Effector memory CD4-positive, alpha-beta T cell (primary cell): Measurements from ENCODE around the gene PSD2.

Source experiments
- DNase-seq, 3 donors: peaks; one replicate each; pipeline ENCODE4 v3.0.0-alpha.2; 2020
- H3K27ac ChIP-seq: 2 replicates; pipeline ENCODE4 v1.7.0; 2013; ENCODE audit warnings: mild to moderate bottlenecking, low read length, moderate library complexity; ENCODE audit not compliant: insufficient read depth, poor library complexity, severe bottlenecking
- H3K27me3 ChIP-seq: replicated peaks from 2 replicates; pipeline ENCODE4 v1.7.0; 2013; ENCODE audit warnings: mild to moderate bottlenecking, low read length; ENCODE audit not compliant: insufficient read depth, control insufficient read depth, poor library complexity, severe bottlenecking
- H3K36me3 ChIP-seq: 2 replicates; pipeline ENCODE4 v1.7.0; 2013; ENCODE audit warnings: mild to moderate bottlenecking, low read length, moderate library complexity; ENCODE audit not compliant: control insufficient read depth, insufficient read depth
- H3K4me1 ChIP-seq: 2 replicates; pipeline ENCODE4 v1.7.0; 2013; ENCODE audit warnings: low read length, mild to moderate bottlenecking; ENCODE audit not compliant: control insufficient read depth, insufficient read depth, poor library complexity, severe bottlenecking
- H3K4me3 ChIP-seq: 2 replicates; pipeline ENCODE4 v1.7.0; 2013; ENCODE audit warnings: low read length, low read depth, mild to moderate bottlenecking; ENCODE audit not compliant: insufficient read depth, poor library complexity, severe bottlenecking
- H3K9me3 ChIP-seq: 2 replicates; pipeline ENCODE4 v1.7.0; 2013; ENCODE audit warnings: mild to moderate bottlenecking, low read length, moderate library complexity; ENCODE audit not compliant: control insufficient read depth

The PSD2 gene

DNA sequence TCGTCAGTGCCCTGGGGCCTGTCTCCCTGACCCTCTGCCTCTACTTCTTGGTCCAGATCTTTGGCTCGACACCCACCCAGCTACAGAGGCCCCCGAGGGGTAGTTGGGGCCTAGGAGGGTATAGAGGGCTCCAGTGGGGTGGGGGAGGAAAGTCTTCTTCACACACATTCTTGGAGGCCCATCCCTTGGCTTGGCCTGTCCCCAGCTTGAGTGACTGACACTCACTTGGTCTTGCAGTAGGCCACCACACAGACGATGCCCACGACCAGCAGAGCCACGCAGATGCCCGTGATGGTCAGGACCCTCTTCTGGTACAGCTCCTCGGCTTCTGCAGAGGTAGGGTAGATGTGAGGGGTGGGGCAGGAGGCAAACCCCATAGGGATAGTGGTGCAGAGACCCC, 59.8 kb downstream of the PSD2 start:
- Histone ChIP-seq H3K27me3 (no peaks in the 10 kb centered on the region), H3K4me3 (no peak overlapping the region), H3K36me3 (no peaks in the 10 kb centered on the region), H3K9me3 (no peaks in the 10 kb centered on the region), H3K27ac (no peak overlapping the region), H3K4me1 (no peaks in the 10 kb centered on the region)
- DNase-seq: no peak

DNA sequence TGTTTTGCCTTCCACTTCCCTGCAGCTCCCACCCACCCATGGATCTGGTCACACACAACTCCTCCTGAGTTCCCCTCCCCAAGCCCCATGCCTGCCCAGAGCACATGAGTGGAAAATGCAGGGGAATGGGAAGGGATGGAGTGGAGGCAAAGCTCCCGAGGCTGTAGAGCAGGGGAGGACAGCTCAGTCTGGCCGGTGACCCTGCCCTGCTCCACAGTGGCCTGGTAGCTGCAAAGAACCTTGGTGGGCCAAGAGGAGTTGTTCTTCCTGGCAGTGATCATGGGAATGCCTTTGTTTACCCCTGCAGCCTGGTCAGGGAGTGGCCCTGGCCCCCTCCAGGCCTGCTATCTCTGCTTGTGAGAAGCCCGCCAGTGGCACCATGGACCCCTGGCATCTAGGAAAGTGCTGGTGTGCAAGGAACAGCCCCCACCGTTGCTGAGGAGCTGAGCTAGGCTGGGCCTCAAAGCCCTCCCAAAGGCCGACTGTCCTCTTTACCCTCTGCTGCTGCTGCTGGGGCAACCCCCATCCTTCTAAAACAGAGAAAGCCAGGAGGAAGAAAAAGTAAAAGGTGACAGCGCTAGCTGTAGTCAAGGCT, 60.4 kb downstream of the PSD2 start:
- H3K4me3 ChIP-seq: no peak overlapping the region
- H3K27me3 ChIP-seq: no peaks in the 10 kb centered on the region
- H3K27ac ChIP-seq: no peak overlapping the region
- no peak for DNase-seq
- no peaks in the 10 kb centered on the region for H3K36me3 ChIP-seq
- H3K9me3 ChIP-seq: no peaks in the 10 kb centered on the region
- H3K4me1 ChIP-seq: no peaks in the 10 kb centered on the region

DNA sequence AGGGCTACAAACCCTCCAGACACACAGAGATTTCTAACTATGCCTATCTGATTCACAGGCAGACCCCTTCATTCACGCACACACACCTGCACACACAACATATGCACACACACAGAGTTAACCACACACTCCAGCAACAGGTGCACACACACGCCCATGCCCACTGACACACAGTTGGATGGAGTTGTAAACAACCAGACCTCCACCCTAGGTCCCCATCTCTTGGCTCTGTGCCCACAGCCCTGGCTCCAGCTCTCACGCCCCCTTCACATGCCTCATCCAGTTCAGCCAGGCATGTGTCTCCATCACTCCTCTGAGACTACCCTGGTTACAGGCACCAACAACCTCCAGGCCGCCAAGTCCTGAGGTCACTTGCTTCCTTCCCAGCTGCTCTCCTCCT, 61.1 kb downstream of the PSD2 start:
- H3K27me3 ChIP-seq: no peaks in the 10 kb centered on the region
- no peaks in the 10 kb centered on the region for H3K36me3 ChIP-seq
- no peak overlapping the region for H3K4me3 ChIP-seq
- DNase-seq: no peak
- H3K27ac ChIP-seq: no peak overlapping the region
- no peaks in the 10 kb centered on the region for H3K9me3 ChIP-seq
- no peaks in the 10 kb centered on the region for H3K4me1 ChIP-seq

DNA sequence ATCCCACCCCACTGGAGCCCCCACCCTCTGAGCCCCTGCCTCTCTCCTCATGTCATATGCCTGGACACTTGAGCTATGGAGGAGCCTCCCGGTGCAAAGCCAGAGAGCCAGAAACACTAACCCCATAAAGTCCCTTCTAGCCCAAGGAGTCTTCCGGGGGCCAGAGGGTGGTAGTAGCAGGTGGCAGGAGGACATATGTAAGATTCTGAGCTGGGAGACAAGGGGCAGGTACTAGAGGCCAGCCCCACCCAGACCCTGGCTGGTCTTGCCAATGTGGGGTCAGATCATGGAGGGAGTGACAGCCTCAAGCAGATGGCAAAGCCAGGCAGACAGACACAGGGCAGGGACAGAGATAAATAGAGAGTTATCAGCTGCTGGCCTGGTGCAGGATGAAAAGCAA, 63.4 kb downstream of the PSD2 start:
- no peaks in the 10 kb centered on the region for H3K27me3 ChIP-seq

DNA sequence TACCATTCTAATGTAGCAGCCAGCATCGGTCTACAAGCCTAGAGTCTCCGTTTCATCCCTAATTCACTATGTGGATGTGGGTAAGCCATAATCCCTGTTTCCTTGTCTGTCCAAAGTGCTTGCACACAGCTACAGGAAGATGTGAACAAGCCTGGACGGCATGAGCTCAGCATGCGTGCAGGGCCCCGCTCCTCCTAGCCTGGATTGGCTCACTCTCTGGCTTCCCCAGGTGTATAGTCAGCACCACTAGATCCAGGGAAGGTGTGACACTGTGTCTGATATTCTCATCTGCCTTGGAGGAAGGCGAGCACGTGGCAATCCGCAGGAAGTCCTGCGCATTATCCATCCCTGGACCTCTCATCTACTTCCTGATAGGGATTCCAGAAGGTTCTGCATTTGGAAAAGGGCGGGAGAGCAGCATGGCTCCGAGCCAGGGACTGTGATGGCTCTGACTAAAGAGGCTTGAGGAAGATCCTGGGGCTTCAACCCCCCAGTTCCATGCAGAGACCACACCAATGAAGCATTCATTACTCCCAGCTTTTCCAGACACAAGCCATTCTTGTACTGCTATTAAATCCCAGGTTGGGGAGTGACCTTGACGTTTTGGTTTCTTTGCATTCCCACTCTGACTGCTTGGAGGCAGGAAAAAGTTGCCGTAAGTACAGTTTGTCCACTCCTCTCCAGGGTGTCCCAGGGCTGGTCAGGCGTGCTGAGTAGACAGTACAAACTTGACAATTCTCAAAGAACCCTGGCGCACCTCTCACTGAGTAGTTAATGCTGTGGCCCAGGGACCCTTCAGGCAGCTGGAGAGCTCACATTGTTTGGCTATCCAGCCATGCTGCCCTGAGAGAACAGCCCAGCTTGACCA, 65.6 kb downstream of the PSD2 start:
- H3K4me3 ChIP-seq: no peak overlapping the region
- no peak for DNase-seq

More for the DNA sequence above, 63.4 kb downstream of the PSD2 start:
- no peak overlapping the region for H3K4me3 ChIP-seq
- H3K9me3 ChIP-seq: no peaks in the 10 kb centered on the region
- no peak for DNase-seq
- H3K4me1 ChIP-seq: no peaks in the 10 kb centered on the region
- H3K36me3 ChIP-seq: no peaks in the 10 kb centered on the region
- no peak overlapping the region for H3K27ac ChIP-seq

DNA sequence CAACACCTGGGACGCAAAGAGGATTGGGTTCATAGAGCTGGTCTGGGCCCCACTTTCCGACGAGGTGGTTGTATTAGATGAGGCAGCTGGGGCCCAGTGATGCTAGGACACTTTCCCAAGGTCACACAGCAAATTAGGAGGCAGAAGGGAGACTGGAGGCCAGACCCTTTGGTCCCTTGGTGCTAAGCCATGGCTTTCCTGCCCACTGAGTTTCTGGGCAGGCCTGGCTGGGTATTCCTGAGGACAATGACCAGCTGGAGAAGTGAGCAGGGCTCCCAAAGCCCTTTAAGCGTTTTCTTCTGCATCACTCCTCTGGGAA, 66.2 kb downstream of the PSD2 start:
- peaks cover 4% of the 10 kb centered on the region for H3K27me3 ChIP-seq
- no peaks in the 10 kb centered on the region for H3K9me3 ChIP-seq
- no peak for DNase-seq
- H3K27ac ChIP-seq: no peak overlapping the region
- H3K4me3 ChIP-seq: no peak overlapping the region
- no peaks in the 10 kb centered on the region for H3K4me1 ChIP-seq
- no peaks in the 10 kb centered on the region for H3K36me3 ChIP-seq

More for the DNA sequence above, 65.6 kb downstream of the PSD2 start:
- Histone ChIP-seq H3K27ac (no peak overlapping the region), H3K36me3 (no peaks in the 10 kb centered on the region), H3K27me3 (peaks cover 4% of the 10 kb centered on the region), H3K4me1 (no peaks in the 10 kb centered on the region), H3K9me3 (no peaks in the 10 kb centered on the region)

DNA sequence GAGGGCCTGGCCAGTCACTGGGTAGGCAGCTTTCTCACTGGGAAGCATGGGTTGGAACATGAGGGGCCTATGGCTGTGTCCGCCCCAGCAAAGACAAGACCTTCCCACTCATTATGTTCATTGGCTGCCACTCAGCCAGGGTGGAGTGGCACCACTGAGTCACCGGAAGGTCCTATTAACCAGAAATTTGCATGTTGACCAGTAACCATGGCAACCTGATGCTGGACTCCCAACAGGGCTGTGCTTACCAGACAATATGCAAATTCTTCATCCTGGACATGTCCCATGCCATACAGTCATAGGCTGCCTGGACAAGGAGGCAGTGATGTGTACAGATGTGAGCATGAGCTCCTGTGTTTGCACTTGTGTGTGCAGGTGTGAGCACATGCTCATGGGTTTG, 66.7 kb downstream of the PSD2 start:
- Histone ChIP-seq H3K4me3 (no peak overlapping the region), H3K27ac (no peak overlapping the region), H3K4me1 (no peaks in the 10 kb centered on the region), H3K9me3 (no peaks in the 10 kb centered on the region), H3K36me3 (no peaks in the 10 kb centered on the region), H3K27me3 (peaks cover 4% of the 10 kb centered on the region)
- DNase-seq: no peak

DNA sequence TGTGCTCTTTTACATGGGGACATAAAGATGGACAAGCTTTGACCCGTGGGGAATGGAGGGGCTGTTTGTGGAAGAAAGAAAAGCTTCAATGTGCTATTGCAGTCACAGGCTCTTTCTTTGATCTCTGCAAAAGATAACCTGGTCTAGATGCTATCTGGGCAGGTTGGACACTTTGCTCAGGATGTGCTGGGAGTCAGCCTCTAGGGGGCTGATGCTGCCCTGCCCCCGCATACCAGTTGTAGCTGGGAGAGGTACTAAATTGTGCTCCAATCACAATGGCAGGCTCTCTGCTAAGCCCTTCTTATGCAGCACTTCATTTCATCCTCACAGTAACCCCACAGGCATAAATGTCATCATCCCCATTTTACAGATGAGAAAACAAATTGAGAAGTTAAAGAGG, 67.2 kb downstream of the PSD2 start:
- H3K27me3 ChIP-seq: peaks cover 4% of the 10 kb centered on the region
- no peak for DNase-seq
- no peaks in the 10 kb centered on the region for H3K4me1 ChIP-seq
- H3K36me3 ChIP-seq: no peaks in the 10 kb centered on the region
- H3K4me3 ChIP-seq: no peak overlapping the region
- H3K9me3 ChIP-seq: no peaks in the 10 kb centered on the region
- H3K27ac ChIP-seq: no peak overlapping the region

DNA sequence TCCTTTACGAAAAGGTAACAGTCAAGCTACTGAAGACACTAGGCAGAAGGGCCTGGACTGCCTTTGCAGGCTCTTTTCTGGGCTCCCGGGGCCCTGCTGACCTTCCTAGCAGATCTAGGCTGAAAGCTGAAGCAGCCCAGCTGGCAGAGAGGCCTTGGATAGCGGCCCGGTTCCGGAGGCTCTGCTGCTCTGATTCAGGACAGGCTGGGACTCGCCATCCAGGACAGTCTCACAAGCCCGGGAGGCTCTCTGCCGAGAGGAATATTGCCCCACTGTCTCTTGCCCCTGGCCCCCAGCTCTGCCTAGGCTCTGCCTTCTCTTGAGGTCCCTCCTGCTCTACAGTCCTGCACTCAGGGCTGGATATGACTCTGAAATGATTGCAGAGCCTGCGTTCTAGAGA, 67.8 kb downstream of the PSD2 start:
- H3K36me3 ChIP-seq: no peaks in the 10 kb centered on the region
- DNase-seq: no peak
- H3K4me1 ChIP-seq: no peaks in the 10 kb centered on the region
- peaks cover 4% of the 10 kb centered on the region for H3K27me3 ChIP-seq
- H3K9me3 ChIP-seq: no peaks in the 10 kb centered on the region
- no peak overlapping the region for H3K27ac ChIP-seq
- no peak overlapping the region for H3K4me3 ChIP-seq

DNA sequence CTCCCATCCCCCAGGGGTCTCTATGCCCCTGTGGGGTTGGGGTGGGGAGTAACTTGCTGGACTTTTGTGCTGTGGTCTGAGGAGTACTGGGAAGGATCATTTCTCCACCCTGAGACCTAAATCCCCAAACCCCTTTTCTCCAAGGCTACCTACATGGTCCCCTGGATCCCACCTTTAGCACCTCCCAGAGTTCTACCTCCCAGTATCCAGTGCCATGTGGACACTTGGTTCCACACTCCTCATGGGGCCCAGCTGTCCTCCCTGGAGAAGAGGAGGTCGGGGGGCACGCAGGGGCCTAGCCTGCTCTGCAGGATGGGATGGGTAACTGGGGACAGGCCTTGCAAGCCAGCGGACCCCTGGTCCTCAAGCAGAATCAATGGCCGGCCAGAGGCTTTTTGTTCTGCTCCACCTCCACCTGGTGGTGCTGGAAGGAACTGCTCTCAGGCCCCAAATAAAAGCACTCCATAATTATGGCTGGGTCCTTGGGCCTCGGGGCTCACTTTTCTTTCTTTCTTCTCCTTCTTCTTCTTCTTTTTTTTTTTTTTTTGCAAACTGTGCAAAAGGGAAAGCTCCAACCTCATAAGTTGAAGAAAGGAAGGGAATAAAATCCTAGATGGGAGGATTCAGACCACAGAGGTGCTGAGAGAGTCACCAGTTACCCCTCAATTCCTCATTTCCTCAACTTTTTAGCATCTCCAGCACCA, 68.4 kb downstream of the PSD2 start:
- no peaks in the 10 kb centered on the region for H3K36me3 ChIP-seq
- no peaks in the 10 kb centered on the region for H3K9me3 ChIP-seq
- H3K4me1 ChIP-seq: no peaks in the 10 kb centered on the region
- H3K27ac ChIP-seq: no peak overlapping the region
- DNase-seq: peak; percentile 10 to 33 (median 18)
- no peak overlapping the region for H3K4me3 ChIP-seq
- H3K27me3 ChIP-seq: peaks cover 4% of the 10 kb centered on the region
